ES-I3 (cell line): ENCODE measurements around the gene UPK1B.

Experiments
- H3K36me3 ChIP-seq: 2 replicates; pipeline ENCODE4 v1.6.1; 2013; ENCODE audit warnings: mild to moderate bottlenecking, low read length, control low read depth, moderate library complexity; ENCODE audit not compliant: insufficient read depth
- H3K4me1 ChIP-seq: 2 replicates; pipeline ENCODE4 v1.6.1; 2013; ENCODE audit warnings: mild to moderate bottlenecking, control low read depth, low read length; ENCODE audit not compliant: insufficient read depth
- H3K9ac ChIP-seq: 2 replicates; pipeline ENCODE4 v1.6.1; 2013; ENCODE audit warnings: low read depth, mild to moderate bottlenecking, low read length, moderate library complexity
- H3K9me3 ChIP-seq: 2 replicates; pipeline ENCODE4 v1.6.1; 2013; ENCODE audit warnings: mild to moderate bottlenecking, low read length, moderate library complexity; ENCODE audit not compliant: control insufficient read depth, insufficient read depth

Gene UPK1B

DNA sequence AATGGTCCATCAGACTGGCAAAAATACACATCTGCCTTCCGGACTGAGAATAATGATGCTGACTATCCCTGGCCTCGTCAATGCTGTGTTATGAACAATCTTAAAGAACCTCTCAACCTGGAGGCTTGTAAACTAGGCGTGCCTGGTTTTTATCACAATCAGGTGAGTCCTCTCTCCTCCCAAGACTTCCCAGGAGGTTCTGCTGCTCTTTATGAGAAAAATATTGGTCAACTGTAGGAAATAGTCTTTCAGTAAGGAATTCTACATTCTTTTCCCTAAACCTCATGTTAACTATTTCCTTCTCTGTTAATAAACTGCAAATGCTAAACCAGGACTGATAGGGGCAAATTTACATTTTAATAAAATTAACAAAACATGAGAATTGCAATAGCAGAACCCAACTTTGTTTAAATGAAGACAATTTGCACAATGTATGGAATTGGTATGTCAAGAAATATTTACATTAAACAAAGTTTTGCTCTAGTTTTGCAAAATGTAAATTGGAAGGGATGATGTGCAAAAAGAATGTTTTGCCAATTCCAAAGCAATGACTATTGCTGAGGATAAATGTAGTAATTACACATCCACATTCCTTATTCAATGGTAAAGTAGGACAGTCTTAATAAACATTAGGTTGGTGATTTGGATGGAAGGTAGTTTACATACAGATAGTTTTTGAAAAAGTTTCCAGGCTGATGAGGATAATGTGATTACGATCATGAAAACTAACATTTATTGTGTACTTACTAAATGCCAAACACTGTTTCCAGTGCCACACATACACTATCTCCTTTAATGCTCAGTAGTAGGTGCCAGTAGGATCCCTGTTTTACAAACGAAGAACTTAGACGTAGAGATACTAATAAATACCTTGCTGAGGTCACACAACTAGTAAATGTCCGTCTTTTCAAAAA is 21.1 kb downstream of the UPK1B start:
- Histone ChIP-seq H3K36me3 (no peaks in the 10 kb centered on the region), H3K4me1 (peaks cover 7% of the 10 kb centered on the region; the same call in 1 of the 2 replicates), H3K9ac (no peak overlapping the region), H3K9me3 (no peaks in the 10 kb centered on the region)

DNA sequence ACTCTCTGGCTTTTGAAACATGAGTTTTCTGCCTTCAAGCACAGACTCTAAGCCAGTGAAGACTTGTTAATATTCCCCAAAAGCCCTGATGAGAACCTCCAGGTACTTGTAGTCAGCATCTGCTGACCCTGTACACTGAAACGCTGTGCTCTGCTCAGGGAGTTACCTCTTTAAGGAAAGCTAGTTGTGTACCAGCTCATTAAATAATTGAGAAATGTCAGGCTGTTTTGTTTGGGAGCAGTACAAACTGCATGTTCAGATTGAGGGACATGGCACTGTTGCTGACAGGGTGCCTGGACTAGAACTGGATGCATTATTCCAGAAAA is 21.7 kb downstream of the UPK1B start:
- no peak overlapping the region for H3K9ac ChIP-seq
- H3K9me3 ChIP-seq: no peaks in the 10 kb centered on the region
- H3K4me1 ChIP-seq: peaks cover 7% of the 10 kb centered on the region; the same call in 1 of the 2 replicates
- no peaks in the 10 kb centered on the region for H3K36me3 ChIP-seq

DNA sequence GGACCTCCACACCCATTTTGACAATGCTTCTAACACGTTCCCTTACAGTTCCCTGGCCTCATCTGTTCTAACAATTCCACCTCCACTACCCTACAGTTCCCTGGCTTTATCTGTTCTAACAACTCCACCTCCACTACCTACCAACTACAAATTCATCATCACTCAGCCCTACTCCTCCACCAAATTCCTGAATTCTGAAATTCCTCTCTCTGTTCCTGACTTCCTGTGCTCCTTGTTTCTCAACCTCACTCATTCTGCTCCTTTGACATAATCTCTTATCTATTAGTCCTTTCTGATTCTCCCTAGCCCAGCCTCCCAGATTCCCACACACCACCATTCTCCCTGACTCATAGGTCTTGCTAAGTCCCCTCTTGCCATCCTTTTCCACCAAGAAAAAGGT is 22.5 kb downstream of the UPK1B start:
- H3K9ac ChIP-seq: no peak overlapping the region
- peaks cover 7% of the 10 kb centered on the region; the same call in 1 of the 2 replicates for H3K4me1 ChIP-seq
- no peaks in the 10 kb centered on the region for H3K9me3 ChIP-seq
- H3K36me3 ChIP-seq: no peaks in the 10 kb centered on the region

DNA sequence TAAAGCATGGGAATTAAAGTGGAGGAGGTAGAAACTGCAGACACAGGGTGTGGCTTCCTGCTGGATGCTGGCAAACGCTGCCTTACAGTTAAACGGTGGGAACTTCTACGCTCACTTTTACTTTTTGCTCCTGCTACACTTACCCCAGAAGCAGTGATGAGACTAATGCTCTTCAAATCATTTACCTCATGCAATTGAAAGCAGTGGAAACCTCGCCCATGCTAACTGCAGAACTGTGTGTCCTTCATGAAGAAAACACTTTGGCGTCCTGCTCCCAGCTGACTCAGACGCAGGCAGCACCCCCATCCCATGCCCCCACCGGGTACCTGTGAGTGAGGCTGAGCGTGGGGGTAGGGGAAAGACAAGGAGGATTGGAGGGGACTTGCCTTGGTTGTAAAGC is 31.8 kb downstream of the UPK1B start:
- Histone ChIP-seq H3K4me1 (no peaks in the 10 kb centered on the region), H3K9ac (no peak overlapping the region), H3K36me3 (peaks cover under 1% of the 10 kb centered on the region; the same call in 1 of the 2 replicates), H3K9me3 (no peaks in the 10 kb centered on the region)

DNA sequence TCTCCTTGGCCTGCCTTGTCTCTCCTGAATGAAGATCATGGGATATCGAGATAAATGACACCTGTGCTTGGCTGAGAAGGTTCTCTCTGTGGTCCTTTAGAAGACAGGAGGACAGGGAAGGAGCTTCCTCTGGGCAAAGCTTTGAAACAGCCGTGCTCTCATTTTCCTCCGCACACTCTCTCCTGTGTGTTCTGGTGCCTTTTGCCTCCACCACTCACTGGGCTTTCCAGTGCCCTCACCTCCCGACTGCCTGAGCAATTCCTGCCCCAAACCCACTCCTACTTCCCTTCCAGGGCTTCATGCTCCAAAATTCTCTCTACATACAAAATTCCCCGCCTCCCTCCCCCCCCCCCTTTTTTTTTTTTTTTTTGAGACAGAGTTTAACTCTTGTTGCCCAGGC is 32.3 kb downstream of the UPK1B start:
- Histone ChIP-seq H3K36me3 (peaks cover 5% of the 10 kb centered on the region; the same call in 1 of the 2 replicates), H3K9me3 (no peaks in the 10 kb centered on the region), H3K9ac (no peak overlapping the region), H3K4me1 (no peaks in the 10 kb centered on the region)

DNA sequence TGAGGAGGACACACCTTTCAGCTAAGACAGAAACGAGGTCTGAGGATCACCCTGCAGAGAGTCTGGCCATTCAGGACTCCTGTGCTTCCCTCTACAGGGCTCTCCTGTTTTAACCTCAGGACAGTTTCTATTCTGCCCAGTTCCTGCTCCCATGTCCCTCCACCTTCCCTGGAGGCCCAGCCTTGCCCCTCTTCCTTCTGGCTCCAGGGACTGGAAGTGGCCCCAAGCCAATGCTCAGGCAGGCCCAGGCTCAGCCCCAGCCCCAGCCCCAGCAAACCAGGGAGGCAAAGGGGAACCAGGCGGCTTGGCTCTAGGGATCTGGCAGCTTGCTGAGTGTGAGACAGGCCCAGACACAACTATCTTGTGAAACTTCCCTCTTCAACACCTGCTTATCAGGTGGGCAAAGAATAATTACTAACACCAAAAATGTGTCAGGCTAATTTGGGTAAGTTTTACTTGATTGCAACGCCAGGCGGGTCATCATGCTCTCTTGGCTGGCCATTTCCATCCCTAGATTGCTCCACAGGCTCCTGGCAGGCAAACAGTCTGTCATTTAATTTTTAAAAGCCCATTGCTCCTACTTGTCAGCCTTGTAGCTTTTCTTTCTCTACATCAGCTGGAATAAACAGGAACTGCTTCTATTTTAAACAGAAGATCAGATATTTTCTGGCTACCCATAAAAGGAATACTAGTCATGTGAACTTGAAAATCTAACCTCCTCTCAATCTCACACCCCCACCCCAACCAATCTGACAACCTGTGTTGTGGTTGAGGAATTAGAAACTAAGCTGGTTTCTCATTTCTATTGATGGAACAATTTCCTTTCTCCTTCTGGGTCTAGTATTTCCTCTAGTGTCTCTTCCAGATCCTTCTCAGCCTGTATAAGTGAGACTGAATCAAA is 33.5 kb downstream of the UPK1B start:
- Histone ChIP-seq H3K36me3 (peaks cover 5% of the 10 kb centered on the region; the same call in 1 of the 2 replicates), H3K4me1 (no peaks in the 10 kb centered on the region), H3K9ac (no peak overlapping the region), H3K9me3 (no peaks in the 10 kb centered on the region)

DNA sequence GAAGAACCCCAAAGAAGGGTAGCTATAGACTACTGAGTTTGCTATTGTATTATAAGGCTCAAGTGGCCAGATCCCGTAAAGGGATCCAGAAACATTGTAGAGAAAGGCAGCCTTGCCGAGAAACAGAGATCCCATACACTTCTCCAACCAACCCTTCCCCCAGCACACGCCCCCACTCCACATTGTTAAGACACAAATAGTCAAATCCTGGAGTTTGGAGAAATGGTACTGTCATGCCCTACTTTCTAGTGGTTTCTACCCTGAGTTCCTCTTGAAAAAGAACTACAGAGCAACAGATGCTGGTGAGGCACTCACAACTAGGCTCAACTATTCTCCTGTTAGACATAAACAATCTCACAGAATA is 34.1 kb downstream of the UPK1B start:
- no peak overlapping the region for H3K9ac ChIP-seq
- H3K4me1 ChIP-seq: no peaks in the 10 kb centered on the region
- no peaks in the 10 kb centered on the region for H3K9me3 ChIP-seq
- H3K36me3 ChIP-seq: peaks cover 5% of the 10 kb centered on the region; the same call in 1 of the 2 replicates

DNA sequence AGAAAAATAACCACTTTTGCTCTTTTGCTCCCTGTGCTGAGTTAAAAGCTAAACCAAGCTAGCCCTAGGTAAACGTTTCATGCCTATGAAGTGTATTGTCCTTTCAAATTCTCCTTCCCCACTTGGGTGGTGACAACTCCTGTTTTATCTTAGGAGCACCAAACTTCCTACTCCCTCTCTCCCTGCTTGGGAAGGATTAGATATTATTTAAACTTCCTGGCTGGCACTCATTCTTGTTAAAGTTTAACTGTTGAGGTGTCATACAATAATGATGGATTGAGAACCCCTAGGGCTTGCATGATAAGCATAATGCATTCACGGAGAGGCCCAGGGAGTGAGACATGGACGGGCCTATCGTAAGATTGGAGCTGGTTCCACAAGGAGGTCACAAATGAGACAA is 37.8 kb downstream of the UPK1B start:
- peaks cover 8% of the 10 kb centered on the region for H3K36me3 ChIP-seq
- no peaks in the 10 kb centered on the region for H3K4me1 ChIP-seq
- H3K9me3 ChIP-seq: no peaks in the 10 kb centered on the region
- H3K9ac ChIP-seq: no peak overlapping the region

DNA sequence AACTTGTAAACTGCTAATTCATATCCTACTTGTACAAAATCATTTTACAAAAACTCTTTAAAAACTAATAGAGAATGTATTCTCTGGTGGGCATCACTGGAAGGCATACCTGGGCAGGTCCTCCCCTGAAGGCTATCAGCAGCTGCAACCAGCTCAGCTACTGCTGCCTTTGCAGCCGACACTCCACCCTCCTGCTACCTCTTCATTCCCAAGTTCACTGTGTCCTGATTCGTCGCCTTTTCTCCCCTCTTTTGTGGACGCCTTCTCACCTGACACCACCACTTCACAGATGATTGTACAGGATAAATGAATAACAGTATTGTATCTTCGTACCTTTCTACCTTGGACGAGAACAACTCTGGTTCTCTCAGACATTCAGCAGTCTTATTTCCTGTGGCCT is 38.4 kb downstream of the UPK1B start:
- H3K9me3 ChIP-seq: no peaks in the 10 kb centered on the region
- no peak overlapping the region for H3K9ac ChIP-seq
- peaks cover 8% of the 10 kb centered on the region for H3K36me3 ChIP-seq
- H3K4me1 ChIP-seq: no peaks in the 10 kb centered on the region

DNA sequence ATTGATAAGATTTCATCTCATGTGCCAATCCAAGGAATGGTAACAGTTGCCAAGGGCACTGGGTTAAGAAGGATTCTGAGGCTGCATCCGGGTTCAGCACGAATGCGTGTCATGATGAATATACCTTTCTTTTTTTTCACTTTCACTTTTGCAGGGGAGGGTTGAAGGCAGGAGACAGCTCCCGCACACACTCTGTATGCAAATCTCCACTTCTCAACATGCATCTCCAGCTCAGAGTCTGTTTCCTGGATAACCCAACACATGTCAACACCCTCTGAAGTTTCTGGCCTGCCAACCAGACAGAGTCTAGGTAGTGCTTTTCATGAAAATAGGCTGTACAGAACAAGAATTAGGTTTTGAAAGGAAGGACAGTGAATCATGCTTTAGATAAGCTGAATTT is 45.7 kb downstream of the UPK1B start:
- H3K36me3 ChIP-seq: peaks cover 16% of the 10 kb centered on the region
- no peaks in the 10 kb centered on the region for H3K4me1 ChIP-seq
- no peaks in the 10 kb centered on the region for H3K9me3 ChIP-seq
- H3K9ac ChIP-seq: no peak overlapping the region

DNA sequence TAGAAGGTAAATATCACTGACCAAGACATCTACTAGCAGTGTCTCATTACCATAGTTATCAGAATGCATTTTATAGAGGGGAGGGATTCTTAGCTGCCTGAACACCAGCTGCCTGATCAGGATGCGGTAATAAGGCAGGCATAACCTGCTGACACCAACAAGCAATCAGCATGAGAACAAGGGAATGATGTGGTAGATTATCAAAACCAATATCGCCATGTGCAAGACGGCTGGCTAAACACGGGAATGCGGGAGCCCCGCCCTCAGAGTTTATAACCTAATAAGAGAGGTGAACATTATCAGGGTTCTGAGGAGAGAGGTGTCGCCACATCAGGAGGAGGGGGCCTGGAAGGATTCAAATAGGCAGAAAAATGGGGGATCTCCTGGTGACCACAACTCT is 46.8 kb downstream of the UPK1B start:
- Histone ChIP-seq H3K36me3 (peaks cover 16% of the 10 kb centered on the region), H3K9ac (no peak overlapping the region), H3K9me3 (no peaks in the 10 kb centered on the region), H3K4me1 (no peaks in the 10 kb centered on the region)

DNA sequence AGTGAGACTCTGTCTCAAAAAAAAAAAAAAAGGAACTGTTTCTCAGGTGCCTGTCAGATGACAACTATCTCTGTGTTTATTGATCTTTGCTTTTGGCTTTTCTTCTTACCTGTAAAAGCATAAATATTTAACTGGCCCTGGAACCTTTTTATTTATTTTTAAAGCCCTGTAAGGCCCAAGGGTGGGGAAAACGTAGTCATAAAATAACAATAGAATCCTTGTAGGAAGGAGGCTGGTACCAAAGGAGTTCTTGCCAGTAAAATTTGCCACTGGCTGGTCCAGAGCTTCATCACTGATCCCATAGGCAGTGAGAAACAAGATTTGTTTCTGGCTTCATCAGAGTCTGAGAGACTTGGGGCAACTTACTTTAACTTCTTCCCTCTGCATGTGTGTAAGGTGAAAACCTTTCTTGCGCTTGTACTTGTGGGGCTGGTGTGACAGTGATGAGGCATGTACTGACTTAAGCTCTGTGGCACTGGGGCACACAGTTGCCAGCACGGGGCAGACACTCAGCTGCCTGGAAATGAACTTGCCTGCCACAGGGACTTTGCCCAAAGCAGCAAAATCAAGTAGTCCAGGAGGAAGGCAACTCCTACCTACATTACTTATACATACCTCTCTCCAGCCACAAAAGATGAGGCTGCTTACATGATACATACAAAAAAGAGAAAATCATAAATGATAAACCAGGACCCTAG is 47.7 kb downstream of the UPK1B start:
- Histone ChIP-seq H3K9me3 (no peaks in the 10 kb centered on the region), H3K9ac (no peak overlapping the region), H3K36me3 (peaks cover 13% of the 10 kb centered on the region), H3K4me1 (no peaks in the 10 kb centered on the region)

DNA sequence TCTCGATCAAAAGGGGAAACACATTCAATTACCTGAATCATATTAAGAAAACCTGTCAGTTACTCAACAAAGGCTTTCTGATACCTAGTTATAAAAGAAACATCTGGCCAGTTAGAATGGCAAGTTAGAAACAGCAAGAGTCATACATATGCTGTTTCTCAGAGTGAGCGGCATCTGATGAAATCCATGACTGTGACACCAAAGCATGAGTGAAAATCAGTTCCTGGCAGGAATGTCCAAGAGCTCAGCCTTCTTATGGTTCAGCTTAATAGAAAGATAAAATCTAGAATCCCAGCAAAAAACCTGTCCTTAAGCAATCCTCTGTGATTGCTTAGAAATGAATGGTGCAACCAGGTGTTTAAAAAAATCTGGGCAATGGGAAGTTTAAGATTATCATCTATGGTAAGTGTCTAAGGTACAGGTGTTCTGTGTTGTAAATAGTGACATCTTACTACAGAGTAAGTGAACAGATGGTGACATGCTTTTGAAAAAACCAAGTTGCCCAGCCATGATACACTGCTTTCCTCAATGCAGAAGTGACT is 48.5 kb downstream of the UPK1B start:
- no peaks in the 10 kb centered on the region for H3K9me3 ChIP-seq
- peaks cover 16% of the 10 kb centered on the region for H3K36me3 ChIP-seq
- H3K9ac ChIP-seq: no peak overlapping the region
- H3K4me1 ChIP-seq: no peaks in the 10 kb centered on the region

DNA sequence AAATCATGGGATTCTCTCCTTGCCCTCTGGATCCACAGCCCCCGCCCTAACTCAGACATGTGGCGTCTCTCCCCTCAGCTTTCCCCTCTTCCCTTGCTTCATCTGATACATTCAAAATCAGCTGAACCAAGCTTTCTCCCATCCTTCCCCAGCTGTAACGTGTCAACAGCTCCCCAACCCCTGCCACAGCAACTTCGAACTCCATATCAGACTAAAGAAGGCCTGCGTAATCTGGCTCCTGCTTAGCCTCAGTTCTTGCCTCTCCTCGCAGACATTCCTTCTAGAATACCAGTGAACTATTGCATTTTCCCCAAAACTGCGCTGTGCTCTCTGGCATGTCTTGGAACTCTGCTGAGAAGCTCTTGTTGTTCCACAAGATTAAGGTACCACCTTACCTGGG is 49.0 kb downstream of the UPK1B start:
- no peak overlapping the region for H3K9ac ChIP-seq
- peaks cover 19% of the 10 kb centered on the region for H3K36me3 ChIP-seq
- H3K9me3 ChIP-seq: no peaks in the 10 kb centered on the region
- H3K4me1 ChIP-seq: no peaks in the 10 kb centered on the region
